Duodenal mucosa (tissue), 2 donors: ENCODE results near the gene FASTKD3.

Experiments used
- H3K27ac ChIP-seq: one replicate; pipeline ENCODE4 v1.7.0; 2013; ENCODE audit warnings: low read depth, low read length
- H3K27me3 ChIP-seq, 2 donors: one replicate each; pipeline ENCODE4 v1.7.0; 2013; ENCODE audit warnings: low read length in 2 of 2, control low read depth in 1 of 2; ENCODE audit not compliant: insufficient read depth in 2 of 2, control insufficient read depth in 1 of 2
- H3K36me3 ChIP-seq, 2 donors: one replicate each; pipeline ENCODE4 v1.7.0; 2013; ENCODE audit warnings: low read length in 2 of 2, control low read depth in 1 of 2; ENCODE audit not compliant: insufficient read depth in 2 of 2, control insufficient read depth in 1 of 2
- H3K4me1 ChIP-seq, 2 donors: one replicate each; pipeline ENCODE4 v1.7.0; 2013; ENCODE audit warnings: low read length in 2 of 2, control low read depth in 1 of 2; ENCODE audit not compliant: insufficient read depth in 2 of 2, control insufficient read depth in 1 of 2
- H3K4me3 ChIP-seq, 2 donors: one replicate each; pipeline ENCODE4 v1.7.0; 2013; ENCODE audit warnings: low read length in 2 of 2, low read depth in 1 of 2
- H3K9ac ChIP-seq, 2 donors: one replicate each; pipeline ENCODE4 v1.7.0; 2013; ENCODE audit warnings: low read length in 2 of 2, low read depth in 1 of 2
- H3K9me3 ChIP-seq, 2 donors: one replicate each; pipeline ENCODE4 v1.7.0; 2013; ENCODE audit warnings: low read length in 2 of 2, control low read depth in 1 of 2; ENCODE audit not compliant: control insufficient read depth in 1 of 2

The FASTKD3 gene

GRCh38 chr5:7837403-7837802 is 31.4 kb downstream of the FASTKD3 start:
- no peaks in the 10 kb centered on the region for H3K27me3 ChIP-seq
- H3K4me3 ChIP-seq: no peak overlapping the region
- no peaks in the 10 kb centered on the region for H3K4me1 ChIP-seq
- H3K9me3 ChIP-seq: no peaks in the 10 kb centered on the region
- no peaks in the 10 kb centered on the region for H3K36me3 ChIP-seq
- H3K9ac ChIP-seq: no peak overlapping the region
- H3K27ac ChIP-seq: no peak overlapping the region

GRCh38 chr5:7834982-7835381 is 33.8 kb downstream of the FASTKD3 start:
- Histone ChIP-seq H3K9ac (no peak overlapping the region), H3K36me3 (no peaks in the 10 kb centered on the region), H3K27ac (no peak overlapping the region), H3K4me1 (no peaks in the 10 kb centered on the region), H3K9me3 (no peaks in the 10 kb centered on the region), H3K27me3 (no peaks in the 10 kb centered on the region), H3K4me3 (no peak overlapping the region)

GRCh38 chr5:7828269-7828668 is 40.6 kb downstream of the FASTKD3 start:
- H3K27ac ChIP-seq: no peak overlapping the region
- no peak overlapping the region for H3K4me3 ChIP-seq
- H3K36me3 ChIP-seq: no peaks in the 10 kb centered on the region
- H3K27me3 ChIP-seq: no peaks in the 10 kb centered on the region
- no peaks in the 10 kb centered on the region for H3K9me3 ChIP-seq
- H3K9ac ChIP-seq: no peak overlapping the region
- H3K4me1 ChIP-seq: peaks cover 0 to 3% of the 10 kb centered on the region in 2 donors

- Histone ChIP-seq H3K9me3 (no peaks in the 10 kb centered on the region), H3K27me3 (no peaks in the 10 kb centered on the region), H3K9ac (no peak overlapping the region), H3K27ac (no peak overlapping the region), H3K36me3 (no peaks in the 10 kb centered on the region), H3K4me1 (peaks cover 0 to 3% of the 10 kb centered on the region in 2 donors), H3K4me3 (no peak overlapping the region)
Measured at GRCh38 chr5:7827610-7828009, 41.2 kb downstream of the FASTKD3 start.

- Histone ChIP-seq H3K4me3 (no peak overlapping the region), H3K9ac (no peak overlapping the region), H3K36me3 (no peaks in the 10 kb centered on the region), H3K9me3 (no peaks in the 10 kb centered on the region), H3K27me3 (no peaks in the 10 kb centered on the region), H3K27ac (no peak overlapping the region), H3K4me1 (peaks cover 0 to 3% of the 10 kb centered on the region in 2 donors)
Measured at GRCh38 chr5:7825630-7826029, 43.2 kb downstream of the FASTKD3 start.

GRCh38 chr5:7824995-7825394 is 43.8 kb downstream of the FASTKD3 start:
- Histone ChIP-seq H3K36me3 (no peaks in the 10 kb centered on the region), H3K9me3 (no peaks in the 10 kb centered on the region), H3K27ac (no peak overlapping the region), H3K27me3 (no peaks in the 10 kb centered on the region), H3K4me3 (no peak overlapping the region), H3K9ac (no peak overlapping the region), H3K4me1 (peaks cover 0 to 3% of the 10 kb centered on the region in 2 donors)

GRCh38 chr5:7823594-7823993 is 45.2 kb downstream of the FASTKD3 start:
- H3K27me3 ChIP-seq: no peaks in the 10 kb centered on the region
- H3K36me3 ChIP-seq: no peaks in the 10 kb centered on the region
- no peak overlapping the region for H3K4me3 ChIP-seq
- no peaks in the 10 kb centered on the region for H3K9me3 ChIP-seq
- H3K4me1 ChIP-seq: peaks cover 0 to 3% of the 10 kb centered on the region in 2 donors
- no peak overlapping the region for H3K27ac ChIP-seq
- H3K9ac ChIP-seq: no peak overlapping the region

GRCh38 chr5:7822449-7822848 is 46.4 kb downstream of the FASTKD3 start:
- H3K9ac ChIP-seq: no peak overlapping the region
- no peaks in the 10 kb centered on the region for H3K36me3 ChIP-seq
- H3K27ac ChIP-seq: no peak overlapping the region
- no peak overlapping the region for H3K4me3 ChIP-seq
- no peaks in the 10 kb centered on the region for H3K4me1 ChIP-seq
- H3K27me3 ChIP-seq: no peaks in the 10 kb centered on the region
- H3K9me3 ChIP-seq: no peaks in the 10 kb centered on the region

GRCh38 chr5:7816535-7816901 is 52.3 kb downstream of the FASTKD3 start:
- no peak overlapping the region for H3K4me3 ChIP-seq
- H3K27me3 ChIP-seq: peaks cover 0 to 5% of the 10 kb centered on the region in 2 donors
- H3K9ac ChIP-seq: no peak overlapping the region
- no peaks in the 10 kb centered on the region for H3K36me3 ChIP-seq
- H3K27ac ChIP-seq: no peak overlapping the region
- no peaks in the 10 kb centered on the region for H3K4me1 ChIP-seq
- H3K9me3 ChIP-seq: no peaks in the 10 kb centered on the region

- H3K9ac ChIP-seq: no peak overlapping the region
- H3K4me3 ChIP-seq: no peak overlapping the region
- no peaks in the 10 kb centered on the region for H3K9me3 ChIP-seq
- peaks cover 0 to 5% of the 10 kb centered on the region in 2 donors for H3K27me3 ChIP-seq
- no peaks in the 10 kb centered on the region for H3K36me3 ChIP-seq
- no peaks in the 10 kb centered on the region for H3K4me1 ChIP-seq
- H3K27ac ChIP-seq: no peak overlapping the region
Measured at GRCh38 chr5:7815892-7816534, 52.8 kb downstream of the FASTKD3 start.

GRCh38 chr5:7814816-7815215 is 54.0 kb downstream of the FASTKD3 start:
- Histone ChIP-seq H3K27ac (no peak overlapping the region), H3K9ac (no peak overlapping the region), H3K27me3 (peaks cover 0 to 5% of the 10 kb centered on the region in 2 donors), H3K4me1 (no peaks in the 10 kb centered on the region), H3K36me3 (no peaks in the 10 kb centered on the region), H3K9me3 (no peaks in the 10 kb centered on the region), H3K4me3 (no peak overlapping the region)
